Measurements from ENCODE around the gene ZXDC. TPM values are rescaled to one million over a fixed set of nuclear protein-coding genes. Genes with fewer than 3 reads are reported as not detected.

The ZXDC gene
- total and polyA plus RNA-seq, 9 donors, result 14.4 to 47.3 (median 32.7) TPM

GRCh38 chr3:126509597-126510307 lies 34.1 kb upstream of the ZXDC start:
- Histone ChIP-seq H3K4me1 (ENCODE audit: insufficient read depth) (no peaks in the 10 kb centered on the region), H3K27ac (no peak overlapping the region), H3K36me3 (no peaks in the 10 kb centered on the region), H3K27me3 (no peaks in the 10 kb centered on the region), H3K9me3 (no peaks in the 10 kb centered on the region), H3K4me3 (no peak overlapping the region)
- no peak for TF ChIP-seq POLR2A (IDR thresholded peaks at IDR 0.05)
- TF ChIP-seq EP300 (IDR thresholded peaks at IDR 0.05), result no peak
- TF ChIP-seq CTCF (IDR thresholded peaks at IDR 0.05), result no peak
- WGBS, 3 donors, result 40 to 56% (median 40%) methylated on average over 18 of the region's 18 CpGs
- intact Hi-C loops (cut with DNase I), result loop anchor here in 1 of 4 donors (10.0 kb wide), 1 partner anchor 945 kb away; no protein-coding TSS in a partner anchor
- DNase-seq, result peak in 1 of 5 donors; percentile 42

DNA sequence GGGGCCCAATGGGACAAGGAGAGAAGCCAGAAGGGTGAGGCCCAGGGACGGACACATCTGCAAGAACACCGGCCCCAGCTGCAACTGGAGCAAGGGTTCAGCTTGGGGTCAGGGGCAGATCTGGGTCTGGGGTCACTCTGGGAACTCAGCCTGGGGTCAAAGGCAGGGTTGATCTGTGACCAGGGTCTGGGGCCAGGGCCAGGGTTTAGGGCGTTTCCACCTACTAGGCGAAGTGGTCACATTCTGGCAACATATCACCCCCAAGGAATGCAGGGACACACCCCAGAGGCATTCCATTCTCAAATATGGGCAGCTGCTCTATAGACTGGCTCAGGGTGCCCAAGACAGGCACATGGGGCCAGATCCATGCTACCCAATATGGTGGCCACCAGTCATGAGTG lies 32.9 kb upstream of the ZXDC start:
- Histone ChIP-seq H3K4me1 (ENCODE audit: insufficient read depth) (no peaks in the 10 kb centered on the region), H3K4me3 (no peak overlapping the region), H3K9me3 (no peaks in the 10 kb centered on the region), H3K27me3 (no peaks in the 10 kb centered on the region), H3K27ac (no peak overlapping the region), H3K36me3 (no peaks in the 10 kb centered on the region)
- 81 to 90% (median 84%) methylated on average over 4 of the region's 4 CpGs for WGBS, 3 donors
- DNase-seq, result no peak
- TF ChIP-seq EP300 (IDR thresholded peaks at IDR 0.05) (no peak), POLR2A (IDR thresholded peaks at IDR 0.05) (no peak), CTCF (IDR thresholded peaks at IDR 0.05) (no peak)
- intact Hi-C loops (cut with DNase I), result no loop called here

DNA sequence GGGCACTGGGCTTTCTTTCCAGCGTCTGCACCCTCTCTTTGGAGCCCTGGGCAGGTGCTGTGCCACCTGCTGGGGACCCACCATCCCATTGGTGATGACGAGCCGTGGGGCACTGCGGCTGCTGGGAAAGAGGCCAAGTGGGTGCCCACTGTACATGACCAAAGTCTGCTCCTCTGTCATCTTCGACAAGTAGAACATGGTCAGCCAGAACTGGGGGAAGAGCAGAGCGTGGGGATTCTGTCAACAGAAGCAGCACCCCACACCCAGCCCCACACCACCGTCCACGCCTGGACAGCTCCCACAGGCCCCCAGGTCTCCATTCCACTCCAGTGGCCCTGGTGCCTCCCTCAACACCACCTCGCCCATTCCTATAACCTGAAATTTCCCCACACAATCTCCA lies 32.2 kb upstream of the ZXDC start:
- 87 to 89% (median 87%) methylated on average over 9 of the region's 9 CpGs for WGBS, 3 donors
- Histone ChIP-seq H3K27me3 (no peaks in the 10 kb centered on the region), H3K4me3 (no peak overlapping the region), H3K4me1 (ENCODE audit: insufficient read depth) (no peaks in the 10 kb centered on the region), H3K9me3 (no peaks in the 10 kb centered on the region), H3K36me3 (no peaks in the 10 kb centered on the region), H3K27ac (no peak overlapping the region)
- DNase-seq, result no peak
- intact Hi-C loops (cut with DNase I), result no loop called here
- TF ChIP-seq CTCF (IDR thresholded peaks at IDR 0.05), result no peak
- TF ChIP-seq EP300 (IDR thresholded peaks at IDR 0.05), result no peak
- no peak for TF ChIP-seq POLR2A (IDR thresholded peaks at IDR 0.05)

DNA sequence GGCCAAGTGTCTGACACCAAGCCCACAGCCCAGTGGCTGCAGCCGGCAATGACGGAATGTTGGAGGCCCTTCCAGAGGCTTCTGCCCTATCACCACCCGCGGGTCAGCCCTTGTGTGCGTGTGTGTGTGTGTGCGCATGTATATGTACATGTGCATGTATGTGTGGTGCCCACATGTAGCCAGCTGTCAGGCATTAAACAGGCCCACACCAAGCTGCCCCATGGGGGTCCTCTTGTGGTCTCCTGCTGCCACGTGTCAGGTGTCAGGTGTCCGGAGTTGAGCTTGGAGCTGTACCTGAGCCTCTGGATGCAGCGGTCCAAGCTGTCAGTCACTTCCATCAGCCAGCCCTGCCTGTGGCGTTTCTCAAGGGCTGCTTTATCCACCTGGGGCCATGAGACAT lies 28.0 kb upstream of the ZXDC start:
- Histone ChIP-seq H3K27ac (no peak overlapping the region), H3K4me3 (no peak overlapping the region), H3K27me3 (no peaks in the 10 kb centered on the region), H3K9me3 (no peaks in the 10 kb centered on the region), H3K36me3 (no peaks in the 10 kb centered on the region), H3K4me1 (ENCODE audit: insufficient read depth) (no peaks in the 10 kb centered on the region)
- no peak for DNase-seq
- 84 to 90% (median 88%) methylated on average over 10 of the region's 10 CpGs for WGBS, 3 donors
- no peak for TF ChIP-seq POLR2A (IDR thresholded peaks at IDR 0.05)
- no peak for TF ChIP-seq CTCF (IDR thresholded peaks at IDR 0.05)
- no peak for TF ChIP-seq EP300 (IDR thresholded peaks at IDR 0.05)
- intact Hi-C loops (cut with DNase I), result no loop called here

All from ovary (tissue), 9 donors.